ENCODE data around the gene CPS1.

CPS1 gene

DNA sequence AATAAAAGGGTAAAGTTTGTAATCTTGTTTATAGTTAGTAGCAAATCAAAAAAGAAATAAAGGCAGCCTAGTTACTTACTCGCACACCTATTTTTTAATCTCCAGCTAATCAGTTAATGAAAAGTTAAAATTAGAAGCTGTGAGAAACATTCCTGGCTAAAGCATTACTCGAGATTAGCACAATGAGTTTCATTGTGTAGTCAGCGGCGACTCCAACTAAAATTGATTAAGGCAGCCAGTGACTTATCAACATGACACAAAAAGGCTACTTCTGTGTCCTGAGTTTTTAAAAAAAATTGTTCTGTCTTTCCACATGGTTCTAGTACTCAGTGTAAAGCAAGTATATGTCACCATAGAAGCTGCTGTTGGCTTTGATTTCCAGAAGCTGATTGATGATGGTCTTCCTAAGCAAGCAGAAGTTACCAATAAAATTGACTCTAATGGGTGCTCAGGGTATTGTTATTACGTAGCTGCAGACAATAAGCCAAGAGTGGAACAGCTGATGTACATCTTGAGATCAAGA is 159.2 kb downstream of the CPS1 start:
- TF ChIP-seq GATA1 (IDR thresholded peaks at IDR 0.05; ENCODE audit: low read depth, low read length) = no peak
- TF ChIP-seq POLR2A (IDR thresholded peaks at IDR 0.05; ENCODE audit: low read length) = no peak
- no peak for DNase-seq

DNA sequence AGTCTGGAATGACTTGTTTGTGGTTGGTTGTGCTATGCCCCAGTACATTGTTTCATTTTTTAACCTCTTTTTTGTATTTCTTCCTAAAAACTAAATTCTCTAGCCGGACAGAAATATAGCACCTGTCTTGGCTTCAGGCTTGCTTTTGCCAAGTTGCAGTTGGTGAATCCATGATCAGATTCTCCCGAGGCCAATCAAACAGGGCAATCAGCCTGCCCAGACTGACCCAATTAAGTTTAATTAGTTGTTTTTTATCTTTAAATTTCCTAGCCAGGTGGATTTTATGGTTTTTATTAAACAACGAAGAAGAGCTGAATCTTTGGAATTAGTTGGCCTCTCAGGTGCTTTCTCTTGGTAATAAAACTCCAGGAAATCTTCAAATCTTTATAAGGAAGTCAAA is 162.1 kb downstream of the CPS1 start:
- TF ChIP-seq POLR2A (IDR thresholded peaks at IDR 0.05; ENCODE audit: low read length) = no peak
- no peak for TF ChIP-seq GATA1 (IDR thresholded peaks at IDR 0.05; ENCODE audit: low read depth, low read length)
- no peak for DNase-seq

DNA sequence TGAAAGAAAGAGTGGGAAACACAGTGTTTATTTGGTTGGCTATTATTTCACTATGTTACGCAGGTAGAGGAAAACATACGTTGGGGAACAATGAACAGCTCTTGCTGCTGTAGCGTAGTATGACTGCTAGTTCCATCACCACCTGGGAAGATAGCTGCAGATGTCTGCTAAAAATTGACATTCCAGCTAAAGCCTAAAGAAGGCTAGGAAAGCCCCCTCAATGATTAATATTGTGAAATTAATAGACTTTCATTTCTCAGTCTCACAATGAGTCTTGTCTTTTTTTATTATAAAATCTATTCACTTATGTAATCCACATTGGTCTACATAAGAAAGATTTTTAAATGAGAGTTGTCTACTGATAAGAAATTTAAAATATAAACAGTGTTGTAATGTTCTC is 165.7 kb downstream of the CPS1 start:
- DNase-seq = no peak

DNA sequence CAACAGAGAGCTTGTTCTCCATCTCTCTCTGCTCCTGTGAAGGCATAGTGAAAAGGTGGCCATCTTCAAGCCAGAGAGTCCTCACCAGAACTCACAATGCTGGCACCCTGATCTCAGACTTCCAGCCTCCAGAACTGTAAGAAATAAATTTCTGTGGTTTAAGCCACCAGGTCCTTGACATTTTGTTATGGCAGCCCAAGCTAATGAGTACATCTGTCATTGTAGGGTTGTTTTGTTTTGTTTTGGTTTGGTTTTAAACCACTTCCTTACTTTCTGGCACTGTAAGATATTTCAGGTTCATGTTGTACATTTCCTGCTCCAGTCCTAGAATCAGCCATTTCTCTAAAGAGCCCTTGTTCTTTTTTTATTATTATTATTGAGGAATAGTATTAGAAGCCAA is 171.2 kb downstream of the CPS1 start:
- no peak for DNase-seq

More for the DNA sequence above, 165.7 kb downstream of the CPS1 start:
- TF ChIP-seq POLR2A (IDR thresholded peaks at IDR 0.05; ENCODE audit: low read length) = no peak
- no peak for TF ChIP-seq GATA1 (IDR thresholded peaks at IDR 0.05; ENCODE audit: low read depth, low read length)

More for the DNA sequence above, 171.2 kb downstream of the CPS1 start:
- TF ChIP-seq POLR2A (IDR thresholded peaks at IDR 0.05; ENCODE audit: low read length) = no peak
- no peak for TF ChIP-seq GATA1 (IDR thresholded peaks at IDR 0.05; ENCODE audit: low read depth, low read length)
